Measurements from ENCODE around the gene SYT1.

- TF ChIP-seq CTCF (IDR thresholded peaks at IDR 0.05; ENCODE audit: low read depth, low read length) (no peak), POLR2A (IDR thresholded peaks at IDR 0.05; ENCODE audit: extremely low read depth, insufficient read length) (no peak), MYC (IDR thresholded peaks at IDR 0.05; ENCODE audit: low read depth, low read length) (no peak)
- TF ChIP-seq, protein P1, sequence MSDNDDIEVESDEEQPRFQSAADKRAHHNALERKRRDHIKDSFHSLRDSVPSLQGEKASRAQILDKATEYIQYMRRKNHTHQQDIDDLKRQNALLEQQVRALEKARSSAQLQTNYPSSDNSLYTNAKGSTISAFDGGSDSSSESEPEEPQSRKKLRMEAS (IDR thresholded peaks at IDR 0.05; ENCODE audit: low read depth, low read length) = no peak
Observed at GRCh38 chr12:79063258-79063657, 198.7 kb downstream of the SYT1 start.
